ENCODE data around the gene SPRTN.
A peak's percentile ranks its signal among the peaks of the same experiment; 100 is the strongest.

Gene SPRTN

GRCh38 chr1:231338270-231339128 is at the start of gene SPRTN:
SPRTN (plus strand) TSS chr1:231338293; CDS start chr1:231338384, 91 bp downstream.
- DNase-seq (ENCODE audit: low read depth, low spot score): no peak
- CTCF ChIA-PET: interaction anchor here (0.6 to 2.0 kb wide), 7 partner anchors 8 to 253 kb away, joined by 3 to 9 read pairs (median 4); no protein-coding TSS in a partner anchor
- POLR2A ChIA-PET: interaction anchor here (0.8 to 1.0 kb wide), 6 partner anchors 12 to 252 kb away, joined by 3 to 4 read pairs (median 3); no protein-coding TSS in a partner anchor
- H3K4me3 ChIP-seq (ENCODE audit: low read depth, low read length): peak within 1 kb of the TSS; percentile 98
- TF ChIP-seq CTCF (IDR thresholded peaks at IDR 0.05; ENCODE audit: insufficient read depth, low read length, missing control alignments): no peak

- TF ChIP-seq CTCF (IDR thresholded peaks at IDR 0.05; ENCODE audit: insufficient read depth, low read length, missing control alignments): no peak
- DNase-seq (ENCODE audit: low read depth, low spot score): no peak
- no peak overlapping the region for H3K4me3 ChIP-seq (ENCODE audit: low read depth, low read length)
- ChIA-PET CTCF (no interaction called here), POLR2A (no interaction called here)
These were observed 42.2 kb upstream of the SPRTN start for GRCh38 chr1:231295938-231296337.

GRCh38 chr1:231301990-231302389 is 36.1 kb upstream of the SPRTN start:
- no peak for DNase-seq (ENCODE audit: low read depth, low spot score)
- H3K4me3 ChIP-seq (ENCODE audit: low read depth, low read length): no peak overlapping the region
- CTCF ChIA-PET: no interaction called here
- POLR2A ChIA-PET: no interaction called here
- no peak for TF ChIP-seq CTCF (IDR thresholded peaks at IDR 0.05; ENCODE audit: insufficient read depth, low read length, missing control alignments)

- no peak for DNase-seq (ENCODE audit: low read depth, low spot score)
- no peak overlapping the region for H3K4me3 ChIP-seq (ENCODE audit: low read depth, low read length)
- CTCF ChIA-PET: interaction anchor here (1.3 kb wide), 1 partner anchor 19 kb away, joined by 3 read pairs; no protein-coding TSS in a partner anchor
- TF ChIP-seq CTCF (IDR thresholded peaks at IDR 0.05; ENCODE audit: insufficient read depth, low read length, missing control alignments): no peak
- POLR2A ChIA-PET: no interaction called here
These were observed 27.6 kb upstream of the SPRTN start for GRCh38 chr1:231310391-231310934.

- no peak overlapping the region for H3K4me3 ChIP-seq (ENCODE audit: low read depth, low read length)
- ChIA-PET POLR2A (no interaction called here), CTCF (interaction anchor here (1.3 kb wide), 1 partner anchor 20 kb away, joined by 3 read pairs; no protein-coding TSS in a partner anchor)
- no peak for TF ChIP-seq CTCF (IDR thresholded peaks at IDR 0.05; ENCODE audit: insufficient read depth, low read length, missing control alignments)
- DNase-seq (ENCODE audit: low read depth, low spot score): no peak
These were observed 26.2 kb upstream of the SPRTN start for GRCh38 chr1:231311720-231312431.

- ChIA-PET POLR2A (no interaction called here), CTCF (interaction anchor here (2.2 kb wide), 1 partner anchor 45 kb away, joined by 5 read pairs; no protein-coding TSS in a partner anchor)
- no peak for DNase-seq (ENCODE audit: low read depth, low spot score)
- no peak overlapping the region for H3K4me3 ChIP-seq (ENCODE audit: low read depth, low read length)
- TF ChIP-seq CTCF (IDR thresholded peaks at IDR 0.05; ENCODE audit: insufficient read depth, low read length, missing control alignments): no peak
These were observed 25.7 kb upstream of the SPRTN start for GRCh38 chr1:231312432-231312788.

Measured in AG04449 (cell line).